ENCODE data around the gene RNF225.

- TF ChIP-seq CTCF (IDR thresholded peaks at IDR 0.05) = no peak
- no peak for TF ChIP-seq KAT7 (CRISPR knock-in tag; IDR thresholded peaks at IDR 0.05; ENCODE audit: borderline replicate concordance)
- TF ChIP-seq GTF2I (CRISPR knock-in tag; conservative IDR thresholded peaks at IDR 0.05) = no peak
Measured at GRCh38 chr19:58350001-58350861, 45.2 kb upstream of the RNF225 start.
